GM15510 (cell line): Measurements from ENCODE around the gene SCD5.

Experiments used
- POLR2A ChIP-seq: IDR thresholded peaks from 3 replicates; pipeline ENCODE4 v1.6.1; 2011; ENCODE audit warnings: borderline replicate concordance; ENCODE audit not compliant: insufficient read length; ENCODE audit errors: extremely low read depth

SCD5 gene

DNA sequence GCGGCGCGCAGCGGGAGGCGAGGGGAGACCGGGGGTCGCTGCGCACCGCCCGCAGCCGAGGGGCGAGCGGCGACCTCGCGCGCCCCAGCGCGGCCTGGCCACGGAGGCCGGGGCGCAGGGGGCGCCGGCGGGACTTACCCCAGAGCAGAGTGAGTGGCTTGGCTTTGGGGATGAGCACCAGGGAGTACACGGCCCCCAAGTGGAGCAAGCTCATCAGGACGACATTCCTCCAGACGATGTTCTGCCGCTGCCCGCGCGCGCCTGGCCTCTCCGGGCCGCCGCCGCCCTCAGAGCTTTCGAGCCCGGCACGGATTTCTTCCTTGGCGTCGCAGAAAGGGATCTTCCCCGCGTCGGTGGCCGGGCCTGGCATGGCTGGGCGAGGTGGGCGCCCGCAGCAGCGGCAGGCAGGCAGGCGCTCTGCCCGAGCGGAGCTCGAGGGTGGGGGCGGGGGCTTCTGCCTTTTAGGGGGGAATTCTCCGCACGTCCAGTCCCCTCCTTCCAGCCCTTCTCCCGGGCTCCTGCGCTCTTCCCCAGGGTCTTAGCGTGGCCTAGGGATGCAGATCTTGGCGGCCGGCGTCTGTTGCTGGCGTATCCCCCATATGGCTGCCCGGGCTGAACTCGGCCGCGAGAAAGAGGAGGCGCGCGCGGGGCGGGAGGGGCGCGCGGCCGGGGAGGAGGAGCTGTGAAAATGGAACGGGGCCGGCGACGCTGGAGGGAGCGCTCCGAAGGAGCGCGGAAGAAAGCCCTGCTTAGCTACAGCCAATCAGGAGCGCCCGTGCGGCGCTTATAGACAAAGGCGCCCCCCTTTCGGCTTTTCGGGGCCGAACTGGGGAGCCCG is at the start of gene SCD5:
TSS of gene SCD5 (minus strand) at position 629 of the 838 bp plus-strand sequence. CDS start at position 370, 259 bp downstream.
- no peak for TF ChIP-seq POLR2A

- no peak for TF ChIP-seq POLR2A
Observed at GRCh38 chr4:82842593-82842992, 44.0 kb upstream of the SCD5 start.

DNA sequence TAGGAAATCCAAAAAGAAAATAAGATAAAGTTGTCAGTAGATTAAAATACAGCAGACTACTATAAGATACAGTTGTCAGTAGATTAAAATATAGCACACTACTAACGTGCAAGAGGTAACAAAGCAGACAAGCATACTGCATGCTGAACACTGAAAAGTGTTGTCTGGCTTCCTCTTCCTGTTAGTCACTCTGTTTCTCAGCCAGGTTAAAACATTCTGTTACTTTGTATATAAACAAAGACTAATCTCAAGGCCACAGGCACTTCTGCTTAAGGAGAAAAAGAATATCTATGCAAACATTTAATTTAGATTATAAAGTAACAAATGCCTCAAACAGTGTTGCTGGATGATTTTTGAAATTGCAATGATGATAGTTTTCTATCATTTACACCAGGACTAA is 41.0 kb upstream of the SCD5 start:
- TF ChIP-seq POLR2A: no peak

DNA sequence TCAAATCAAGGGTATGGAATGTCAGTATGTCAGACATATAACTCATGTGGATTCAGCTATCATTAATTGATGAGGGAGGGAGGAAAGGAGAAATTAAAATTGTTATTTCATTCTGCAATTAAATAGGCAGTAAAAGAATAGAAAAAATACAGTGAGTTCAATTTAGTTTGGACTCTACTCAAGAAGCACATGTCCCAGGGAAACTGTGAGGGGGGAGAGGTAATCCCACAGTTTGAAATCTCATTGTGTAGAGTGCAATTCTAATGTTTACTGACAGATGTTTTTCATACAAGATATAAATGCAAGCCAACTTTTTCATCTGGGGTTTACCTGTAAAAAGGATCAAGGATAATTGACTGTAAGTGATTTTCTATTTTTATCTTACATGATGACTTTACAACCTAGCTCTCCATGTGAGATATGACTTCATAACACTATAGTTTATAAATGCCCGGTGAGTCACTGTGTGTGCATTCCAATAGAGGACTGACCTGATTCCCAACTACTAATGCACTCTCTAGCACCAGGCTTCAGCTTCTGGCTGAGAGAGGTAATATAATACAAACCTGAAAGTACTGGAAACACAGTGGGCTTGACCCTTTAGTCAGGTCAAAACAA is 35.2 kb upstream of the SCD5 start:
- TF ChIP-seq POLR2A: no peak

DNA sequence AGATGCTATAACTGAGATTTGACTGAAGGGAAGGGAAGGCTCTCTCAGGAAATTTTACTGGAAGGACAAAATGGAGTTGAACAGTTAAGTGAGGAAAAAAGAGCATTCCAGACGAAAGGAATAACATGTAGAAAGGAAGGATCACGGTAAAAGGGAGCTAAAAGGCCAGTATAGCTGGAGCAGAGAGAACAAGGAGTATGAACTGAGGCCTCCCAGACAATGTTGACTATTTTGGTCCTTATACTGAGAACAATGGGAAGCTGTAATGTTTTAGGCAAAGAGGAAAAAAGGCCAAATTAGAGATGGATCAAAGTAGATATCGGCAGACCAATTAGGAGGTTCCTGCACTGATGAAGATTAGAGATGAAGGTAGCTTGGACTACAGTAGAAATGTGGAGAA is 26.8 kb upstream of the SCD5 start:
- no peak for TF ChIP-seq POLR2A

DNA sequence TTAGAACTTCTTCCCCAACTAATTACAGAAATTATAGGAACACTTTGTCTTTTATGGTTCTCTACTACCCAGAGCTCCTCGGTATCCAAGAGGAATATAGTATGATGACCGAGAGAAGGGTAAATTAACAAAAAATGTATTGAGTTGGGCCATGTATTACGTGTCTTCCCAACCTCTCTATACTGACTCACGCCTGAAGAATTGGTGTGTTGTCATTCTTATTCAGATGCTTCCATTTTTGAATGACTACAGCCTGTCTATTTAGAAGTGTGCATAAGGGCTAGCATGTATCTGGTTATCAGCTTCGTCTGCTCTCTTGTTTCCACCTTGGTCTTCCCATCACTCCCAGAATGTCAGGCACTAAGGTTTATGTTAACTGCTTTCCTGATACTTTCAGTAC is 24.5 kb upstream of the SCD5 start:
- no peak for TF ChIP-seq POLR2A

DNA sequence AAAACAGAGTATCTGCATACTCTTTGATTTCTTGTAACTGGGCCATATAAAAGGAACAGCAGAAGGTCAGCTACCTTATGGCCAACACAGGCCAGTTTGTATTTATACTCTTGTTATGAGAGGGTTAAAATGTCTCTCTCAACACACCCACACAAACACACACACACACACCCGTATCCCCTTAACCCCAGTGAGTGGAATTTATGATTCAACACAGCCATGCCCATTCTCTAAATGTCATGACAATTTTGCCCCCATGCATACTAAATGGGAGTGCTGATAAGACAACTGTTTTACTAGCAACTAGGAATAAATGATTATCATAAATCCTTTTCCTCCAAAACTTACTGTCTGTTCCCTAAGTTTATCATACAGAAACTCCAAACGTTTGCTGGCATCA is 22.1 kb upstream of the SCD5 start:
- TF ChIP-seq POLR2A: no peak

DNA sequence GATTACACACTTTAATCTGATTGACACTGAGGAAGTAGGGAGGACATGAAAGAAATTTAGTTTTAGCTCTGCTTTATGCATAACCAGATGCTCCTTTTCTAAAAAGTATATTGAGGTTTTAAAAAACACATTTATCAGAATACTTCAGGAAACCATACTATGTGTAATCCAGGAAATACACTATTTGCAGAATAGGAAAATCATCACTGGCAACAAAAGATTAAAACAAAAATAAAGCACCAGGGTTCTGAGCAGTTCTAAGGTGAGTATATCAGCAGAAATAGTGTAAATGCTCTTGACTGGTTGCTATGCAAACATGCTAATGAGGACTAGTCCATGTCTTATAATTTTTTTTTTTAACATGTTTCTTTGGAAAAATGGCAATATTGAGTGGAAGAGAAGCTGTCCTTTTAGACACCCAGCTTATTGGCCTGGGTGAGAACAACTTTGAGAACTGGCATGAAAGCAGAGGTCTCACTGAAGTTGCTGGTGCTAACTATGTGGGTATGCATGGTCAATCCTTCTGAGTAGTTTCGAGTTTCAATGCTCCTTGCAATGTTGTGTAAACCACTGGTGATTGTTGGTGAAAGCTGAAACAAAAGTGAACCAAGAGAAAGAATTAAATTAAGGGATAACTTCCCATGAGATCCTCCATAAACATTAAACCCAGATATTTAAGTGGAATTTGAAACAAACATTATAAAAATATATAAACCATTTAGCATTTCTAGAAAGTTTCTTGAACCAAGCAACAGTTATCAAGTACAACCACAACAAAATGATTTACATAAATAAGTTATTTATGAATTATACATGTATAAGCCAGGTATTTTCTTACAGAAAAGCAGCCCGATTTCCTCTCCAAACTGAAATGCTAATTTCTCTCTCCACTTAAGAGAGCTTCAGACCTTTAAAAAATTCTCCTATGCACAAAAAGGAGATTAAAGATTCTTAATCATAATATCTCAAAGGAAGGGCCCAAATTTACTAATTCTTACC is 20.4 kb upstream of the SCD5 start:
- no peak for TF ChIP-seq POLR2A

DNA sequence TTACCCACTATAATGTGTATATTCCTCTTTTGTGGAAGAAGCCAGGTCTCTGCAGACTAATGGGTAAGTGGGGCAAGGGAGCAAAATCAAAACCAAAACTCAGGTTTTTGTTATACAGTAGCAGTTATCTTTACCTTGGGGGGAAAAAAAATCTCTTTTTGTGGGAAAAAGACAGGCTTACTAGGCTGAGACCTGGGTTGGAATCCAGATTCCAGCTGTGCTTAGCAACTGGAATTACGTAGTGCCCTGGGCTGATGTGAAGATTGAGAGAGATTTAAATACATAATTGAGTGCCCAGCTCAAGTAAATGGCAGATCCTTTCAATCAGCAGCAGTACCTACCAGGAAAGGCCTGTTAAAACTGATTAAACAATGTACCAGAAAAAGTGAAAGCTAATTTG is 15.4 kb upstream of the SCD5 start:
- TF ChIP-seq POLR2A: no peak

- TF ChIP-seq POLR2A: no peak
Observed at GRCh38 chr4:82811838-82812341, 13.3 kb upstream of the SCD5 start.

- TF ChIP-seq POLR2A: no peak
Observed at GRCh38 chr4:82811392-82811791, 12.8 kb upstream of the SCD5 start.

- no peak for TF ChIP-seq POLR2A
Observed at GRCh38 chr4:82810176-82810575, 11.6 kb upstream of the SCD5 start.

DNA sequence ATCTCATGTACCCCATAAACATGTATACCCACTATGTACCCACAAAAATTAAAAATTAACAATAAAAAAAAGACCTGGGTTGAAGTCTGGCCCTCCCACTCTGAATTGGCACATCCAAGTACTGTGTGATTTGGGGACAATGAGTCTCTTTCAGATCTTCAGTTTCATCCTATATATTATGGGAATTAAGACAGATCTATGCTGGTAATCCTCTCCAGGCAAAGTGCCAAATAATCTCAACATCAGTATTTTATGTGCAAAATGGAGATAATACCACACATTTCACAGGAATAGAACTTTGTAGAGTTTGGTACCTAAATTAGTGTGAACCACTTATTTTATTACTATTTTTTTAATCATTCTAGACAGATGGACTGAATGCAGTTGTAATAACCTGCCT is 11.0 kb upstream of the SCD5 start:
- TF ChIP-seq POLR2A: no peak

DNA sequence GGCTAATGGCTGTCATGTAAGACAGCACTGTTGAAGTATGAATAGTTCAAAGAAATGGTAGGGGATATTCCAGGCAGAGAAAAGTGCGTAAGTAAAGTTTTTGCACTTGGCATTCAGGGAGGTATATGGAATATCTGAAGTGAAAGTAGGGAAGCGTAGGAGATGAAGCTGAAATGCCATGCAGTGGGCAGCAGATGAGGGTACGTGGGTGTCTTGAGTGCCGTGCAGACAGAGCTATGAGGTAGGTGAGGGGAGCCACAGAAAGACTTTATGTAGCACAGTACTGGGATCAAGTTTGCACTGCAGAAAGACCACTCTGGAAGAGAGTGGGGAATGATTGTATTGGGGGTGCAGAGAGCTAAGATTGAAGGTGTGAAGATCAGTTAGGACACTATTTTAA is 5.2 kb upstream of the SCD5 start:
- no peak for TF ChIP-seq POLR2A

- TF ChIP-seq POLR2A: no peak
Observed at GRCh38 chr4:82802911-82803310, 4.3 kb upstream of the SCD5 start.
